Measurements from ENCODE around the gene WFIKKN1.
A peak's percentile ranks its signal among the peaks of the same experiment; 100 is the strongest.

Gene WFIKKN1

DNA sequence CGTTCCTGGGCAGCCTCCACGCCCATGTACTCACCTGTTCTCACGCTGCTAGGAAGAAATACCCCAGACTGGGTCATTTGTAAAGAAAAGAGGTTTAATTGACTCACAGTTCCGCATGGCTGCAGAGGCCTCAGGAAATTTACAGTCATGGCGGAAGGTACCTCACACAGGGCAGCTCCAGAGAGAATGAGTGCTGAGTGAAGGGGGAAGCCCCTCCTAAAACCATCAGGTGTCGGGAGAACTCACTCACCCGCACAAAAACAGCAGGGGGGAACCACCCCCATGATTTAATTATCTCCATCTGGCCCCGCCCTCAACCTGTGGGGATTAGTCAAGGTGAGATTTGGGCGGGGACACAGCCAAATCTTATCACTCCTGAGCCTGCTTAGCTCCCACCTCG, 22.8 kb upstream of the WFIKKN1 start:
- TF ChIP-seq, protein P1, sequence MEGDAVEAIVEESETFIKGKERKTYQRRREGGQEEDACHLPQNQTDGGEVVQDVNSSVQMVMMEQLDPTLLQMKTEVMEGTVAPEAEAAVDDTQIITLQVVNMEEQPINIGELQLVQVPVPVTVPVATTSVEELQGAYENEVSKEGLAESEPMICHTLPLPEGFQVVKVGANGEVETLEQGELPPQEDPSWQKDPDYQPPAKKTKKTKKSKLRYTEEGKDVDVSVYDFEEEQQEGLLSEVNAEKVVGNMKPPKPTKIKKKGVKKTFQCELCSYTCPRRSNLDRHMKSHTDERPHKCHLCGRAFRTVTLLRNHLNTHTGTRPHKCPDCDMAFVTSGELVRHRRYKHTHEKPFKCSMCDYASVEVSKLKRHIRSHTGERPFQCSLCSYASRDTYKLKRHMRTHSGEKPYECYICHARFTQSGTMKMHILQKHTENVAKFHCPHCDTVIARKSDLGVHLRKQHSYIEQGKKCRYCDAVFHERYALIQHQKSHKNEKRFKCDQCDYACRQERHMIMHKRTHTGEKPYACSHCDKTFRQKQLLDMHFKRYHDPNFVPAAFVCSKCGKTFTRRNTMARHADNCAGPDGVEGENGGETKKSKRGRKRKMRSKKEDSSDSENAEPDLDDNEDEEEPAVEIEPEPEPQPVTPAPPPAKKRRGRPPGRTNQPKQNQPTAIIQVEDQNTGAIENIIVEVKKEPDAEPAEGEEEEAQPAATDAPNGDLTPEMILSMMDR (IDR thresholded peaks at IDR 0.05; ENCODE audit: low read depth, low read length), result no peak
- DNase-seq (ENCODE audit: extremely low read depth, low read depth), result no peak

DNA sequence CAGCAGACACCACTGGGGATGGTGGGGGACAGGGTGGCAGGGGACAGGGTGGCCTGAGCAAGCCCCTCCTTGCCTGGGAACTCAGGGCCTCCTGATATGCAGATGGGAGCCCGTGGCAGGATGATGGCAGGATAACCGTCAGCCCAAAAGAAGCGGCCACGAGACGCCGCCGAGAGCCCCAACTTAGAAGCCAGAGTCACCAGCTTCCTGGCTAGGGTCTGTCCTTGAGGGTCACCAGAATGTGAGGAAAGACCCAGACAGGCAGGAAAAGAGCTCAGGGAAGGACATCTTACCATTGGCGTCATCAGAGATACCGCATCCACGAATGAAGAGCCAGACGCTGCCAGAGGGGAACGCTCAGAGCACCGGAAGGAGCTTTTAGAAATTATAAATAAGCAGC, 21.5 kb upstream of the WFIKKN1 start:
- TF ChIP-seq, protein P1 (IDR thresholded peaks at IDR 0.05; ENCODE audit: low read depth, low read length), result no peak
- no peak for DNase-seq (ENCODE audit: extremely low read depth, low read depth)

DNA sequence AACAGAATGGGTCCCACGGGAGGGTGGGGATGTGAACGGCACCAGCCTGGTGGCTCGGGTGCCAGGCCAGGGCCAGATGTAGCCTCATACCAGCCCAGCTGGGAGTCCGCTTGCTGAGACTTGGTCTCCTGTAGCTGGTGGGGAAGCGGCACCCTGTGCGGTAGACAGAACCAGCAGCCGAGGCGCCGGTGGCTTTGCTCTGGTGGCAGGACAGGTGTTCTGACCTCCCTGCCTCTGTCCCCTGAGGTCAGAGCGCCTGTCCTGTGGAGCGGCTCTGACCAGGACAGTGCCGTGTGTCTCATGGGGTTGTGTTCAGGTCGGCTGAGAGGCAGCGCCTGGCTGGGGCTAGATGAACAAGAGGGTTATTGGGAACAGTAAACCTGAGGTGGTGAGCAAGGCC, 20.8 kb upstream of the WFIKKN1 start:
- TF ChIP-seq, protein P1 (IDR thresholded peaks at IDR 0.05; ENCODE audit: low read depth, low read length), result no peak
- DNase-seq (ENCODE audit: extremely low read depth, low read depth), result no peak

DNA sequence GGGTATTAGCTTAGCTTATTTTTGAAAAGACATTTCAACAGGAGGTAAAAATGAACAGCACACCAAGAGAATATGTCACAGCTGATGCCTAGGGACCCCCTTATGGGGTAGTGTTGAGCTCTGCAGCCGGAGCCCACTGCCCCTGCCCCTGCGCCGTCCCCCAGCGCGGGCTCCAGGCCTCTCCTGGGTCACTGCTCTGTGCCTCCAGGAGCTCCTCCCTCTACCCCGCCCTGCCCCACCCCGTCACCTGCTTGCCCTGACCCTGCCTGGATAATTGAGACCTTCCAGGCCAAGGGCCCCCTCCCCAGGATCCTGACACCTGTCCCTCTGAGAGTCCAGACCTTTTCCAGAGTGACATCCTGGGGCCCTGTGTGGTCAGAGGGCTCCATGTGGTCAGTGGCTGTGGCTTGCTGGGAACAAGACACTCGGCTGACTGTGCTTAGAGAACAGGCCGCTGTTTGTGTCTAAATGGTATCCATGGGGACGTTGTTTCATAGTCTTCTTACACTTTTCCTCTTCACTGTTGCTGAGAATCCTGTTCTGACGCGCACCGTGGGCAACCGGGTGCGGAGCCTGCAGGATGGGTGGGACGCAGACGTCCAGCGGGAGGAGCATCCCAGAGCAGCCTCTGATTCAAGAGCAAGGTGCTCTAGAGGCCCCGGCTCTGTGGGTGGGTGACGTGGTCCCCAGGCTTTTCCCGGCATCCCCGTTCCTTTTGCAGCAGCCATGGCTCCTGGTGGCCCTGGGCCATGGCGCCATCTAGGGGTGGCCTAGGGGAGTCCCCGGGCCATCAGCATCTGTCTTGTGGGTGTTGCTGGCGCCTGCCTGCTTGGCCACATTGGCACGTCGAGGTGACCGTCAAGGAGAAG, 20.0 kb upstream of the WFIKKN1 start:
- DNase-seq (ENCODE audit: extremely low read depth, low read depth), result no peak

DNA sequence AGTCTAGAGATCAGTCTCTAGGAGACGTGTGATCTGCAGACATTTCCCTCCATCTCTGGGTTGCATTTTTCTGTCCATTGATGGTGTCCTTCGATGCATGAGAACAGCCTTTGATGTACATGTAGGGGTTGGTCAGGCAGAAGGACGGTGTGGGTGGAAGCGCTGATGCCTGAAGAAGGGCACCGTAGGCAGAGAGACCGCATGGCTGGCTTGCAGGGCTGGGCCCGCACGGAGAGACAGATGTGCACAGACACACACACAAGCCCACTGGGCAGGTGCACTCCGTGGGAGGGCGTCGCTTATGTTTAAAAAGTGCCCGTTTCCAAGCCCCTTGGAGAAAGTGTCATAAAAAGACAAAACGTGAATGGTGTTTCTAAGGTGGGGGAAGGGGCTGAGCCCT, 15.7 kb upstream of the WFIKKN1 start:
- no peak for DNase-seq (ENCODE audit: extremely low read depth, low read depth)
- TF ChIP-seq, protein P1 (IDR thresholded peaks at IDR 0.05; ENCODE audit: low read depth, low read length), result no peak

More for the DNA sequence above, 20.0 kb upstream of the WFIKKN1 start:
- TF ChIP-seq, protein P1 (IDR thresholded peaks at IDR 0.05; ENCODE audit: low read depth, low read length), result peak; percentile 22

DNA sequence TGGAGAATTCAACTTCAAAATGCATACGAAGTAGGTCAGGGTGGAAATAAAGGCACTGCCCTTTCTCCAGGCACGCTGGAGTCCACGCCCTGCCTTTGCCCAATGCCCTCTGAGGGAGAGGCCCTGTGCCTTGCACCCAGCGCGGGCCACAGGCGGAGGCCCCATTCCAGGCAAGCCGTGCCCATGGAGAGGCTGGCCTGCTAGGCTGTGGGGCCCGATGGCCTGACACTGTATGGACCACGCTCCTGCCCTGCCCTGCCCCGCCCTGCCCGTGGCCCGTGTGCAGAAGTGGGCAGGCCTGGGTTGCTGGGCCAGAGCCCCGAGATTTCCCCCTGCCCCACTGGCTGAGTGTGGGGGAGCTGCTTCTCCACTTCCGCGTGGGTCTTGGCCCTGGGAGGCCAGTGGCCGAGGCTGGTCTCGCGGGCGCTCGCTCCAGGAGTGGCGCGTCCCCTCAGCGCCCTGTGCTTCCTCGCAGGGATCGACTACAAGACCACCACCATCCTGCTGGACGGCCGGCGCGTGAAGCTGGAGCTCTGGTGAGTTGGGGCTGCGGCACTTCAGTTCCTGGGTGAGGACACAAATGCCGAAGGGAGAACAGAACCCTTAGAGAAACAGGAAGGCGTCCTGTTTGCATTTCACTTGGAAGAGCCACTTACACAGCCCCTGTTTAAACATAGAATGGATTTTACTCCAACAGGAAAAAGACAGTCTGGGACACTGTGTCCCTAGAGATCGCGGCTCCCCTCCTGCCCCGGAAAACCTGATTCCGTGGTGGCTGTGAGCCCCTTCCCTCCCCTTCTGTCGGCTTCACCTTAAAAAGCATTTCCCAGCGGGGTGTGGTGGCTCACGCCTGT, 13.8 kb upstream of the WFIKKN1 start:
- TF ChIP-seq, protein P1 (IDR thresholded peaks at IDR 0.05; ENCODE audit: low read depth, low read length), result no peak
- no peak for DNase-seq (ENCODE audit: extremely low read depth, low read depth)

DNA sequence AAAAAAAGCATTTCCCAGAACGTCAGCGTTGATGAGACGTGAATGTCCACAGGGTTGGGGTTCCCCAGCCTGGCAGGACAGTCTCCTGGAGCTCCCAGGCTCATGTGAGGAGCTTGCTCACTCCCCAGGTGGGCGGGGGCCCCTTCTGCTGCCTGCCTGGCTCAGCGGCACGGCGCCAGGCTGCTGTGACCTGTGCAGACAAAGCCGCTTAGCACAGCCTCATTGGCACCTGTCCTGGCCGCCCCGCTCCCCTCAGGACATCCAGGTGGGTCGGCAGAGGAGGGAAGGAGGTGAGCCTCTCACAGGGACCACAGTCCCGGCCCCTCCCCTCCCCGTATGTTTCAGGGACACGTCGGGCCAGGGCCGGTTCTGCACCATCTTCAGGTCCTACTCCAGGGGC, 12.9 kb upstream of the WFIKKN1 start:
- TF ChIP-seq, protein P1 (IDR thresholded peaks at IDR 0.05; ENCODE audit: low read depth, low read length), result no peak

More for the DNA sequence above, 12.9 kb upstream of the WFIKKN1 start:
- no peak for DNase-seq (ENCODE audit: extremely low read depth, low read depth)

All from AG09319 (cell line).